ENCODE results near the gene MTREX.

The MTREX gene

DNA sequence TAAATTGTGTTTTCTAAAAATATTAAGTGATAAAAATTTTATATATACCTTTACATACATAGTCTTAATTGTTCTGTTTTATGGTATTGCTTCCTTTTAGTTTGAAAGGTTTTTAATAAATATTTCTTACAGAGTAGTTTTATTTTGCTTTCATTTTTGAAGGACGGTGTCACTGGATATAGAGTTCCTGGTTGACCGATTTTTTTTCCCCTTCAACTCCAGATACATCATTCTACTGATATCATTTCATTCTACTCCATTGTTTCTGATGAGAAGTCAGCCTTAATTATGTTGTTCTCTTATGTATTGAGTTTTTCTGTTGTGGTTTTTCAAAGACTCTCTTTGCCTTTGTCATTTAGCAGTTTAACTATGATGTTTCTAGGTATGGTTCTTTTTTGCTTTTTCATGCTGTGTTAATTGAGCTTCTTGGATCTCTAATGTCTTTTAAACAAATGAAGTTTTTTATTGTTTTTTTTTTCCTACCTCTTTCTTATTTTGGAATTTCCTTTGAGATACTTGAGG lies 30.4 kb downstream of the MTREX start:
- no peak overlapping the region for H3K4me3 ChIP-seq (replicated peaks; ENCODE audit: low read depth, low read length)
- DNase-seq (ENCODE audit: extremely low read depth, low read depth) = no peak
- TF ChIP-seq, protein P1, sequence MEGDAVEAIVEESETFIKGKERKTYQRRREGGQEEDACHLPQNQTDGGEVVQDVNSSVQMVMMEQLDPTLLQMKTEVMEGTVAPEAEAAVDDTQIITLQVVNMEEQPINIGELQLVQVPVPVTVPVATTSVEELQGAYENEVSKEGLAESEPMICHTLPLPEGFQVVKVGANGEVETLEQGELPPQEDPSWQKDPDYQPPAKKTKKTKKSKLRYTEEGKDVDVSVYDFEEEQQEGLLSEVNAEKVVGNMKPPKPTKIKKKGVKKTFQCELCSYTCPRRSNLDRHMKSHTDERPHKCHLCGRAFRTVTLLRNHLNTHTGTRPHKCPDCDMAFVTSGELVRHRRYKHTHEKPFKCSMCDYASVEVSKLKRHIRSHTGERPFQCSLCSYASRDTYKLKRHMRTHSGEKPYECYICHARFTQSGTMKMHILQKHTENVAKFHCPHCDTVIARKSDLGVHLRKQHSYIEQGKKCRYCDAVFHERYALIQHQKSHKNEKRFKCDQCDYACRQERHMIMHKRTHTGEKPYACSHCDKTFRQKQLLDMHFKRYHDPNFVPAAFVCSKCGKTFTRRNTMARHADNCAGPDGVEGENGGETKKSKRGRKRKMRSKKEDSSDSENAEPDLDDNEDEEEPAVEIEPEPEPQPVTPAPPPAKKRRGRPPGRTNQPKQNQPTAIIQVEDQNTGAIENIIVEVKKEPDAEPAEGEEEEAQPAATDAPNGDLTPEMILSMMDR (IDR thresholded peaks at IDR 0.05; ENCODE audit: low read depth, low read length, missing control alignments) = no peak

- TF ChIP-seq, protein P1 (IDR thresholded peaks at IDR 0.05; ENCODE audit: low read depth, low read length, missing control alignments) = no peak
- H3K4me3 ChIP-seq (replicated peaks; ENCODE audit: low read depth, low read length) = no peak overlapping the region
- DNase-seq (ENCODE audit: extremely low read depth, low read depth) = no peak
Measured at GRCh38 chr5:55338810-55339243, 31.0 kb downstream of the MTREX start.

DNA sequence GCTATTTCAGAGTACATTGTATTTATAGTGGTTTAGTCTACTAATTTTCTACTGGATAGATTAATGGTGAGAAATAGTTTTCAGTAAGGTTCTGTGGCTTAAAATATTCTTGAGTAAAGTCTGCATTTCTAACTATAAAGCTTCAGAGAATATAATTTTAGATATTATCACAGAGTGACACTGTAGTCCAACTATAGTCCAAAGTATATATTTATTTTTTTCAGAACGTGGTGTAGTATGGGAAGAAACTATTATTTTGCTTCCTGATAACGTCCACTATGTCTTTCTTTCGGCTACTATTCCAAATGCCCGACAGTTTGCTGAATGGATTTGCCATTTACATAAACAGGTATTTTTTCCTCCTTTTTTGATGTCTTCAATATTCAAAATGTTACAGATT lies 35.3 kb downstream of the MTREX start:
- no peak for DNase-seq (ENCODE audit: extremely low read depth, low read depth)
- H3K4me3 ChIP-seq (replicated peaks; ENCODE audit: low read depth, low read length) = no peak overlapping the region
- TF ChIP-seq, protein P1 (IDR thresholded peaks at IDR 0.05; ENCODE audit: low read depth, low read length, missing control alignments) = no peak

DNA sequence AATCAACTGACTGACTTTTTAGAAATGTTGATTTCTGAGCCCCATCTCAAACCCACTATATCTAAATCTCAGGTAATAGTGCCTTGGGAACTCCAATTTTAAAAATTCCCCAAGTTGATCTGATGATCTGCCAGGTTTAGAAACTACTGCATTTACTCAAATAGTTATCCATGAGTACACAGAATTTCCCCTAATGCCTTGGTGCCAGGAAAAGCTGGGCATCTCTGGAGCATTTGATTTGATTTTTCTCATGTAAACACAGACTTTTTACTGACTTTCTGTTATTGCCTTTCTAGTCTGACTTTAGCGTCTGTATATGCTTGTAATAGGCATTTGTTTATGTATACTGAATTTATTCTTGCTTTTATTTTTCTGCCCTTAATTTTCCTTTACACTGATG lies 35.8 kb downstream of the MTREX start:
- TF ChIP-seq, protein P1 (IDR thresholded peaks at IDR 0.05; ENCODE audit: low read depth, low read length, missing control alignments) = no peak
- no peak for DNase-seq (ENCODE audit: extremely low read depth, low read depth)
- no peak overlapping the region for H3K4me3 ChIP-seq (replicated peaks; ENCODE audit: low read depth, low read length)

GRCh38 chr5:55344392-55344992 lies 36.7 kb downstream of the MTREX start:
- DNase-seq (ENCODE audit: extremely low read depth, low read depth) = peak; percentile 36
- H3K4me3 ChIP-seq (replicated peaks; ENCODE audit: low read depth, low read length) = no peak overlapping the region
- TF ChIP-seq, protein P1 (IDR thresholded peaks at IDR 0.05; ENCODE audit: low read depth, low read length, missing control alignments) = peak; percentile 78

GRCh38 chr5:55345327-55345726 lies 37.5 kb downstream of the MTREX start:
- no peak for DNase-seq (ENCODE audit: extremely low read depth, low read depth)
- TF ChIP-seq, protein P1 (IDR thresholded peaks at IDR 0.05; ENCODE audit: low read depth, low read length, missing control alignments) = no peak

GRCh38 chr5:55347786-55348185 lies 40.0 kb downstream of the MTREX start:
- DNase-seq (ENCODE audit: extremely low read depth, low read depth) = no peak
- TF ChIP-seq, protein P1 (IDR thresholded peaks at IDR 0.05; ENCODE audit: low read depth, low read length, missing control alignments) = no peak

More at GRCh38 chr5:55345327-55345726, 37.5 kb downstream of the MTREX start:
- H3K4me3 ChIP-seq (replicated peaks; ENCODE audit: low read depth, low read length) = no peak overlapping the region

More at GRCh38 chr5:55347786-55348185, 40.0 kb downstream of the MTREX start:
- no peak overlapping the region for H3K4me3 ChIP-seq (replicated peaks; ENCODE audit: low read depth, low read length)
